Uterus (tissue), 2 donors: ENCODE measurements around the gene CORO7.

ENCODE experiments used
- CTCF ChIP-seq, 4 experiments: fragments of 200-600 bp in 2 of 4; fragments of 450-650 bp in 2 of 4; sonication (generic) in 2 of 4; IDR thresholded peaks; one replicate each; pipeline ENCODE4 v1.5.1; 2016 to 2019; ENCODE audit warnings: antibody characterized with exemption in 4 of 4, mild to moderate bottlenecking in 2 of 4, moderate library complexity in 1 of 4
- POLR2A ChIP-seq, 2 donors: fragments of 450-650 bp; IDR thresholded peaks; one replicate each; pipeline ENCODE4 v1.6.1; 2016; ENCODE audit warnings: antibody characterized with exemption in 2 of 2, mild to moderate bottlenecking in 1 of 2, moderate library complexity in 1 of 2

- TF ChIP-seq CTCF (IDR thresholded peaks at IDR 0.05) (no peak), POLR2A (IDR thresholded peaks at IDR 0.05) (no peak)
These were observed 26.0 kb upstream of the CORO7 start for GRCh38 chr16:4442371-4442770.
